ENCODE results near the gene CCNY.
A peak's percentile ranks its signal among the peaks of the same experiment; 100 is the strongest.

Gene CCNY

GRCh38 chr10:35594115-35595079 lies 258.1 kb downstream of the CCNY start:
- H3K27me3 Mint-ChIP-seq (ENCODE audit: low read depth), result peaks cover 9% of the 10 kb centered on the region
- H3K4me3 Mint-ChIP-seq, result no peak overlapping the region
- H3K4me1 Mint-ChIP-seq (ENCODE audit: low read depth), result no peaks in the 10 kb centered on the region
- no peaks in the 10 kb centered on the region for H3K36me3 Mint-ChIP-seq (ENCODE audit: low read depth)
- no peak overlapping the region for H3K27ac Mint-ChIP-seq
- H3K9me3 Mint-ChIP-seq, result peaks cover 14% of the 10 kb centered on the region

DNA sequence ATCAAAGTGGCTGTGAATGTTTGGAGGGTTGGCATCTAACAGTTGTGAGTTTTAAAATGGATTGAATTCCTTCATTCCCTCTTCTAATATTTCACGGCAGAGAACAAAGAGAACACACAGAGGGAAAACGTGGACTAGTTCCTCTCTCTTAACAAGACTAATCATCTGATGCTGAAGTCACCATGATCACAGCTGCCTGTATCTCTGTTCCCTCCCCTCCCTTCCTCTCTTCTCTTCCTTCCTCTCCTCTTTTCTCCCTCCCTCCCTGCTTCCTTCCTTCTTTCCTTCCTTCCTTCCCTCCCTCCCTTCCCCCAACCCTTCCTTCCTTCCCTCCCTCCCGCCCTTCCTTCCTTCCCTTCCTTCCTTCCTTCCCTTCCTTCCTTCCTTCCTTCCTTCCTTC lies 258.8 kb downstream of the CCNY start:
- H3K4me3 Mint-ChIP-seq, result no peak overlapping the region
- no peaks in the 10 kb centered on the region for H3K4me1 Mint-ChIP-seq (ENCODE audit: low read depth)
- no peak overlapping the region for H3K27ac Mint-ChIP-seq
- no peaks in the 10 kb centered on the region for H3K36me3 Mint-ChIP-seq (ENCODE audit: low read depth)
- peaks cover 14% of the 10 kb centered on the region for H3K9me3 Mint-ChIP-seq
- peaks cover 13% of the 10 kb centered on the region for H3K27me3 Mint-ChIP-seq (ENCODE audit: low read depth)

DNA sequence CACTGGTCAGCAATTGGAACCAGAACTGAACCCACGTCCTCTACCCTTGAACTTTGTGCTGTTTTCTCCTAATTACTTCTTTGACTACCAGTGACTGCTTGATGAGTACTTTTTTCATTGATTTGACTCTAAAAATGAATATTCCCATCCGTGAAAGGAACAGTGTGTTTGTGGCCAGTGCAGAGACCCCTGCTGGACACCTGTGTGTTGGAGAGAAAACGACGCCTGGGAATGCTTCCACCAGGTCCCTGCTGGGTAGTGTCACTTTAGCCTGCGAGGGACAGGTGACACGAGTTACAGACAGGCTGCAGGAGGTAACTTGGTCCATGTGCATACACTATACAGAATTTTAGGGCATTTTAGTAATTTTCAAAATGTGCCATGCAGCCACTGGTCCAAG lies 262.1 kb downstream of the CCNY start:
- no peaks in the 10 kb centered on the region for H3K4me1 Mint-ChIP-seq (ENCODE audit: low read depth)
- H3K4me3 Mint-ChIP-seq, result no peak overlapping the region
- H3K27me3 Mint-ChIP-seq (ENCODE audit: low read depth), result peaks cover 11% of the 10 kb centered on the region
- peaks cover 3% of the 10 kb centered on the region for H3K9me3 Mint-ChIP-seq
- no peaks in the 10 kb centered on the region for H3K36me3 Mint-ChIP-seq (ENCODE audit: low read depth)
- no peak overlapping the region for H3K27ac Mint-ChIP-seq

DNA sequence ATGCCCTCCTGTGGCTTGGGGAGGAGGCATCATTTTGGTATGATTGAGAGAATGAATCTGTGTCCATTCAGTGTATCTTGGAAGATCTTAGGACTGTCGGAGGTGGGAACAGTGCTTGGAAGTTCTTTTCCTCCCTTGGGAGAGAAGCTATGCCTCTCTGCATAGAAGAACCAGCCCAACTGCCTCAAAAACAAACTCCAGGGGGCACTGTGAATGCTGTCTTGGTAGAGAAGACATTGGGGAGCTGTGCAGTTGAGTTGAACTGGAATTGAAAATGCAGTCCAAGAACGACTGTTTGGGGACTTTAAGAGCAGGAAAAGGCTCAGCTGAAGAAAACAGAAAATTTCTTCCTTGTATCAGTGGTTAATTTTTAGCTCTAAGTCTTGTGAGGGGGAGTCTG lies 263.9 kb downstream of the CCNY start:
- no peaks in the 10 kb centered on the region for H3K36me3 Mint-ChIP-seq (ENCODE audit: low read depth)
- peaks cover 24% of the 10 kb centered on the region for H3K27me3 Mint-ChIP-seq (ENCODE audit: low read depth)
- no peaks in the 10 kb centered on the region for H3K4me1 Mint-ChIP-seq (ENCODE audit: low read depth)
- H3K27ac Mint-ChIP-seq, result no peak overlapping the region
- peaks cover 3% of the 10 kb centered on the region for H3K9me3 Mint-ChIP-seq
- H3K4me3 Mint-ChIP-seq, result no peak overlapping the region

DNA sequence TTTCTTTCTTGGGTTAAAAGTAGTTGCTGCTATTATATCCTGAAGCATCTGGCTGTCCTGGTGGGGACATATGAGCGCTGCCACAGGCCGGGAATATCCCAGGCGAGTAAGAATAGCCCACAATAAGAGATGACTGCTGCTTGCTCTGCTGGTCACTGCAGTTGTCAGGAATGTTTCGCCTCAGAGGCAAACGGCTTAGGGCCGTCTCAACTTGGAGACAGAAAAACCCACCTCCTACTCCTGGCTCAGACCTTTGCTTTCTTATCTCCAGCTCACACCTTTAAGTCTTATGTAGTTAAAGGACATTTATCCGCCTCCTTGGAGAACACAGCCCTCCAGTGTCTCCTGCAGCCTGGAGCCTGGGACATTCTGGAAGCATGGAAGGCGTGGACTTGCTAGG lies 268.9 kb downstream of the CCNY start, which contains the start of gene GJD4:
TSS of gene GJD4 (plus strand) at position 151 of the 400 bp plus-strand sequence. CDS start at position 378, 227 bp downstream.
- no peak within 1 kb of the TSS for H3K4me3 Mint-ChIP-seq
- peaks cover 5% of the 10 kb centered on the region for H3K4me1 Mint-ChIP-seq (ENCODE audit: low read depth)
- peaks cover 51% of the 10 kb centered on the region for H3K27me3 Mint-ChIP-seq (ENCODE audit: low read depth)

DNA sequence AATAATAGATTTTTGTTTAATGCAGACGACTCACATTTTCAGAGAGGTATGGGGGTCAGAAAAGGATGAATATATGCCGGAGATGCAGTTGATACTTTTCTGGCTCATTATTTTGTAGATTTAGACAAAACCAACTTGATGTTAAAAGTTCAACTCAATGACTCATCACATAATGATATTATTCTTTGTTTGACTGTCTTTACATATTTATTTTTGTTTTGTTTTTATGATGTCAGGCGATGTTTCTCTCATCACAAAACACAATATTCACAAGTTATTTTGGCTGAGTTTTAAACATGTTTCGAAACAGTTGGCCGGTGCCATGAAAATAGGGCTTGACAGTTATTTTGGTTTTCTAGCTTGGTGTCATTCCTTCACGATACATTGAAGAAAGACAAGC lies 270.1 kb downstream of the CCNY start:
- peaks cover 5% of the 10 kb centered on the region for H3K4me1 Mint-ChIP-seq (ENCODE audit: low read depth)
- no peak overlapping the region for H3K4me3 Mint-ChIP-seq
- H3K9me3 Mint-ChIP-seq, result peaks cover 5% of the 10 kb centered on the region
- H3K27ac Mint-ChIP-seq, result no peak overlapping the region
- H3K36me3 Mint-ChIP-seq (ENCODE audit: low read depth), result no peaks in the 10 kb centered on the region
- H3K27me3 Mint-ChIP-seq (ENCODE audit: low read depth), result peaks cover 51% of the 10 kb centered on the region

More for the DNA sequence above, 268.9 kb downstream of the CCNY start, which contains the start of gene GJD4:
- H3K27ac Mint-ChIP-seq, result no peak within 1 kb of the TSS
- peaks cover 5% of the 10 kb centered on the region for H3K9me3 Mint-ChIP-seq
- no peaks in the 10 kb centered on the region for H3K36me3 Mint-ChIP-seq (ENCODE audit: low read depth)

- H3K4me1 Mint-ChIP-seq (ENCODE audit: low read depth), result peaks cover 5% of the 10 kb centered on the region
- H3K4me3 Mint-ChIP-seq, result peak overlapping the region; percentile 63
- peaks cover 5% of the 10 kb centered on the region for H3K9me3 Mint-ChIP-seq
- no peak overlapping the region for H3K27ac Mint-ChIP-seq
- H3K36me3 Mint-ChIP-seq (ENCODE audit: low read depth), result no peaks in the 10 kb centered on the region
- H3K27me3 Mint-ChIP-seq (ENCODE audit: low read depth), result peaks cover 62% of the 10 kb centered on the region
These were observed 271.4 kb downstream of the CCNY start for GRCh38 chr10:35607475-35608327.

DNA sequence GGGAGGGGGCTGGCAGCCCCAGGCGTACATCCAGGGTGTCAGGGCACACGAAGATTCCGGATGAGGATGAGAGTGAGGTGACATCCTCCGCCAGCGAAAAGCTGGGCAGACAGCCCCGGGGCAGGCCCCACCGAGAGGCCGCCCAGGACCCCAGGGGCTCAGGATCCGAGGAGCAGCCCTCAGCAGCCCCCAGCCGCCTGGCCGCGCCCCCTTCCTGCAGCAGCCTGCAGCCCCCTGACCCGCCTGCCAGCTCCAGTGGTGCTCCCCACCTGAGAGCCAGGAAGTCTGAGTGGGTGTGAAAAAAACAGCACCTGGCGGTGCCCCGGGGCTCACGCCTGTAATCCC lies 272.0 kb downstream of the CCNY start:
- no peaks in the 10 kb centered on the region for H3K36me3 Mint-ChIP-seq (ENCODE audit: low read depth)
- H3K27me3 Mint-ChIP-seq (ENCODE audit: low read depth), result peaks cover 60% of the 10 kb centered on the region
- no peak overlapping the region for H3K4me3 Mint-ChIP-seq
- H3K4me1 Mint-ChIP-seq (ENCODE audit: low read depth), result peaks cover 5% of the 10 kb centered on the region
- peaks cover 5% of the 10 kb centered on the region for H3K9me3 Mint-ChIP-seq
- no peak overlapping the region for H3K27ac Mint-ChIP-seq

- Mint-ChIP-seq H3K27ac (no peak overlapping the region), H3K4me1 (ENCODE audit: low read depth) (peaks cover 5% of the 10 kb centered on the region), H3K36me3 (ENCODE audit: low read depth) (no peaks in the 10 kb centered on the region), H3K4me3 (no peak overlapping the region), H3K27me3 (ENCODE audit: low read depth) (peaks cover 37% of the 10 kb centered on the region), H3K9me3 (peaks cover 5% of the 10 kb centered on the region)
These were observed 275.4 kb downstream of the CCNY start for GRCh38 chr10:35611750-35612149.

GRCh38 chr10:35612385-35613106 lies 276.2 kb downstream of the CCNY start:
- no peak overlapping the region for H3K27ac Mint-ChIP-seq
- no peak overlapping the region for H3K4me3 Mint-ChIP-seq
- H3K27me3 Mint-ChIP-seq (ENCODE audit: low read depth), result peaks cover 29% of the 10 kb centered on the region
- H3K4me1 Mint-ChIP-seq (ENCODE audit: low read depth), result peaks cover under 1% of the 10 kb centered on the region
- peaks cover 5% of the 10 kb centered on the region for H3K9me3 Mint-ChIP-seq
- no peaks in the 10 kb centered on the region for H3K36me3 Mint-ChIP-seq (ENCODE audit: low read depth)

GRCh38 chr10:35613107-35613440 lies 276.8 kb downstream of the CCNY start:
- peaks cover 28% of the 10 kb centered on the region for H3K27me3 Mint-ChIP-seq (ENCODE audit: low read depth)
- H3K9me3 Mint-ChIP-seq, result peaks cover 5% of the 10 kb centered on the region
- no peaks in the 10 kb centered on the region for H3K4me1 Mint-ChIP-seq (ENCODE audit: low read depth)
- H3K36me3 Mint-ChIP-seq (ENCODE audit: low read depth), result no peaks in the 10 kb centered on the region
- H3K27ac Mint-ChIP-seq, result no peak overlapping the region
- H3K4me3 Mint-ChIP-seq, result no peak overlapping the region

DNA sequence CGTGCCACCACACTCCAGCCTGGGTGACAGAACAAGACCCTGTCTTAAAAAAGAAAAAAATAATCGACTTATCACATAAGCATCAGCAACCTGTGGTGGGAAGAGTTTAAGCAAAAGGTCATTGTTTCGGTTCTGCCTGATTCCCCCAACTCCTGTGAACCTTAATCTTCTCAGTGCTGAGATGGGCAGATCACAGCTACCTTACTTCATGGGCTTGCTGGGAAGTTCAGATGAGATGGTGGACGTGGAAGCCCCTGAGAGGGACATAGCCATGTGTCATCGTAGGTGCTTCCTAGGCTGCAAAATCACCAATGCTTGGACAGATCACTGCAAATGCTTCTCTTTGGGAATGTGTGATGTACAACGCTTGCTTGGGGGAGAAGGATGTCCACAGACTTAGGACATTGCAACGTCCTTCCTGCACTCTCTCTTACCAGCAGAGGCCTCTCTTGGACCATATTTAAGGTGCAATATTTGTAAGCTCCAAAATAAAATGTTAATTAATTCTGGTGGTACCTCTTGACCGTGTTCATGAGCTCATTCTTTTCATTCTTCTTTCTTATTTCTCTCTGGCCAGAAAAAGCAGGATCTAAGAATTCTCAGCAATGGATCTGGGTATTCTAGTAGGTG lies 277.4 kb downstream of the CCNY start:
- Mint-ChIP-seq H3K27me3 (ENCODE audit: low read depth) (peaks cover 25% of the 10 kb centered on the region), H3K27ac (no peak overlapping the region), H3K9me3 (peaks cover 5% of the 10 kb centered on the region), H3K4me1 (ENCODE audit: low read depth) (no peaks in the 10 kb centered on the region), H3K4me3 (no peak overlapping the region), H3K36me3 (ENCODE audit: low read depth) (no peaks in the 10 kb centered on the region)

DNA sequence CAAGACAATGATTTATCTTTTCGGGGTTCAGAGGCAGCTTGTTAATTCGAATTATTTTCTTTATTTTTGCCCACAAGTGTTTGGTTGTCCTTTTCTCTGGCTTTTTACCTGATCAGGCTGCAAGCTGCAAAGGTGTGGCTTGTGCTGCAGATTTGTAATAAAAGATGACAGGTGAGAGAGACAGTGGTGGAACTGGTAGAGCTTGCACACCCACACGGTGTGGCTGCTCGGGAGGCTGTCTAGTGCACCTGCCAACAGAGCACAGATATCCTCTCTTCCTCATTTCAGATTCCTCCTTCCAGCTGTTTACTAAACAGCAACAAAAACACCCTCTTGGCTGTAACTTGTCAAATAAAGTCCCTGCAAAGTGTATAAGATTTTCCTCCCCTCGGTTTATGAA lies 278.0 kb downstream of the CCNY start:
- H3K27me3 Mint-ChIP-seq (ENCODE audit: low read depth), result peaks cover 21% of the 10 kb centered on the region
- H3K27ac Mint-ChIP-seq, result no peak overlapping the region
- no peak overlapping the region for H3K4me3 Mint-ChIP-seq
- peaks cover 5% of the 10 kb centered on the region for H3K9me3 Mint-ChIP-seq
- no peaks in the 10 kb centered on the region for H3K36me3 Mint-ChIP-seq (ENCODE audit: low read depth)
- no peaks in the 10 kb centered on the region for H3K4me1 Mint-ChIP-seq (ENCODE audit: low read depth)
